Measurements from ENCODE around the gene ZSCAN22. TPM values are rescaled to one million over a fixed set of nuclear protein-coding genes. Genes with fewer than 3 reads are reported as not detected.
A peak's percentile ranks its signal among the peaks of the same experiment; 100 is the strongest.

Gene ZSCAN22
- total RNA-seq, 2 experiments from 2014 or later = 2.6 to 2.9 TPM

- Mint-ChIP-seq H3K27me3 (no peaks in the 10 kb centered on the region), H3K4me3 (no peak overlapping the region), H3K4me1 (ENCODE audit: low read depth) (peaks cover 14% of the 10 kb centered on the region), H3K36me3 (ENCODE audit: low read depth) (peaks cover 4% of the 10 kb centered on the region), H3K9me3 (no peaks in the 10 kb centered on the region), H3K27ac (no peak overlapping the region)
- TF ChIP-seq CTCF (IDR thresholded peaks at IDR 0.05) = no peak
- intact Hi-C loops (cut with micrococcal nuclease) = no loop called here
- ATAC-seq = peak; percentile 49
- no peak for DNase-seq
- POLR2A ChIA-PET = interaction anchor here (0.6 to 2.1 kb wide), 8 partner anchors 10 to 193 kb away, joined by 3 to 7 read pairs (median 3); partner anchors contain the start of genes ZBTB45 and ZNF497
- CTCF ChIA-PET = interaction anchor here (0.8 to 1.6 kb wide), 5 partner anchors 12 to 36 kb away, joined by 3 read pairs; partner anchors contain the start of gene ZNF497
These were observed 287 bp upstream of the ZSCAN22 start for GRCh38 chr19:58326501-58326913.

GRCh38 chr19:58328999-58329398 lies 2.2 kb downstream of the ZSCAN22 start:
- H3K9me3 Mint-ChIP-seq = no peaks in the 10 kb centered on the region
- no peak for ATAC-seq
- H3K4me3 Mint-ChIP-seq = no peak overlapping the region
- no peak for TF ChIP-seq CTCF (IDR thresholded peaks at IDR 0.05)
- intact Hi-C loops (cut with micrococcal nuclease) = no loop called here
- no peaks in the 10 kb centered on the region for H3K36me3 Mint-ChIP-seq (ENCODE audit: low read depth)
- ChIA-PET POLR2A (interaction anchor here (0.7 kb wide), 1 partner anchor 69 kb away, joined by 3 read pairs; no protein-coding TSS in a partner anchor), CTCF (interaction anchor here (1.0 kb wide), 1 partner anchor 18 kb away, joined by 3 read pairs; no protein-coding TSS in a partner anchor)
- H3K4me1 Mint-ChIP-seq (ENCODE audit: low read depth) = peaks cover 14% of the 10 kb centered on the region
- DNase-seq = peak; percentile 61
- H3K27ac Mint-ChIP-seq = no peak overlapping the region
- H3K27me3 Mint-ChIP-seq = no peaks in the 10 kb centered on the region

GRCh38 chr19:58330458-58330857 lies 3.7 kb downstream of the ZSCAN22 start:
- H3K9me3 Mint-ChIP-seq = no peaks in the 10 kb centered on the region
- CTCF ChIA-PET = interaction anchor here (1.0 to 1.4 kb wide), 4 partner anchors 138 to 251 kb away, joined by 3 to 4 read pairs (median 4); no protein-coding TSS in a partner anchor
- POLR2A ChIA-PET = interaction anchor here (1.2 to 2.4 kb wide), 2 partner anchors 17 to 189 kb away, joined by 3 to 9 read pairs; partner anchors contain the start of gene ZBTB45
- H3K4me1 Mint-ChIP-seq (ENCODE audit: low read depth) = peaks cover 14% of the 10 kb centered on the region
- DNase-seq = no peak
- H3K4me3 Mint-ChIP-seq = no peak overlapping the region
- TF ChIP-seq CTCF (IDR thresholded peaks at IDR 0.05) = no peak
- H3K36me3 Mint-ChIP-seq (ENCODE audit: low read depth) = peaks cover 5% of the 10 kb centered on the region
- H3K27me3 Mint-ChIP-seq = no peaks in the 10 kb centered on the region
- intact Hi-C loops (cut with micrococcal nuclease) = no loop called here
- no peak for ATAC-seq
- no peak overlapping the region for H3K27ac Mint-ChIP-seq

- ChIA-PET POLR2A (no interaction called here), CTCF (interaction anchor here (0.8 to 2.1 kb wide), 4 partner anchors 8 to 186 kb away, joined by 3 to 6 read pairs (median 3); no protein-coding TSS in a partner anchor)
- Mint-ChIP-seq H3K4me1 (ENCODE audit: low read depth) (peaks cover 14% of the 10 kb centered on the region), H3K36me3 (ENCODE audit: low read depth) (peaks cover 13% of the 10 kb centered on the region), H3K27me3 (no peaks in the 10 kb centered on the region), H3K4me3 (no peak overlapping the region), H3K27ac (no peak overlapping the region), H3K9me3 (no peaks in the 10 kb centered on the region)
- intact Hi-C loops (cut with micrococcal nuclease) = no loop called here
- DNase-seq (no peak), ATAC-seq (no peak)
- no peak for TF ChIP-seq CTCF (IDR thresholded peaks at IDR 0.05)
These were observed 5.9 kb downstream of the ZSCAN22 start for GRCh38 chr19:58332697-58333096.

GRCh38 chr19:58334691-58335249 lies 8.0 kb downstream of the ZSCAN22 start:
- Mint-ChIP-seq H3K9me3 (no peaks in the 10 kb centered on the region), H3K4me3 (no peak overlapping the region), H3K36me3 (ENCODE audit: low read depth) (peaks cover 30% of the 10 kb centered on the region), H3K27me3 (no peaks in the 10 kb centered on the region), H3K4me1 (ENCODE audit: low read depth) (peaks cover 5% of the 10 kb centered on the region), H3K27ac (no peak overlapping the region)
- DNase-seq (no peak), ATAC-seq (no peak)
- TF ChIP-seq CTCF (IDR thresholded peaks at IDR 0.05) = no peak
- ChIA-PET POLR2A (interaction anchor here (0.6 to 0.9 kb wide), 2 partner anchors 11 to 26 kb away, joined by 3 read pairs; no protein-coding TSS in a partner anchor), CTCF (no interaction called here)
- intact Hi-C loops (cut with micrococcal nuclease) = no loop called here

Measured in activated CD8-positive, alpha-beta T cell treated with anti-CD3 and anti-CD28 coated beads for 36 hours (primary cell).